RWPE1 (cell line): ENCODE data around the gene SLC27A6.

Source experiments
- CTCF ChIA-PET: fragments of 350-600 bp; sonication (Branson Sonifier 250); formaldehyde crosslinking; extraction: SDS; loops from one replicate; lab custom pipeline; 2021; lab: Yijun Ruan, JAX
- POLR2A ChIA-PET: fragments of 400-600 bp; formaldehyde crosslinking; extraction: SDS; loops from one replicate; lab custom pipeline; 2020; ENCODE audit warnings: antibody characterized with exemption; ENCODE audit not compliant: low non-redundant PET; lab: Yijun Ruan, JAX
- DNase-seq: peaks from one replicate; pipeline ENCODE4 v3.0.0; 2012; ENCODE audit warnings: low spot score
- H3K27ac ChIP-seq: fragments of 450-650 bp; 2 replicates; pipeline ENCODE4 v1.5.1; 2017
- CTCF ChIP-seq: fragments of 450-650 bp; conservative IDR thresholded peaks from 2 replicates; pipeline ENCODE4 v1.5.1; 2017; ENCODE audit warnings: low read depth, mild to moderate bottlenecking

SLC27A6 gene

GRCh38 chr5:128973244-128973643 lies 8.0 kb downstream of the SLC27A6 start:
- ChIA-PET CTCF (interaction anchor here (0.6 to 0.7 kb wide), 2 partner anchors 38 to 276 kb away, joined by 3 to 5 read pairs; no protein-coding TSS in a partner anchor), POLR2A (no interaction called here)
- H3K27ac ChIP-seq, result no peak overlapping the region
- DNase-seq, result no peak
- no peak for TF ChIP-seq CTCF

- DNase-seq, result no peak
- H3K27ac ChIP-seq, result no peak overlapping the region
- no peak for TF ChIP-seq CTCF
- CTCF ChIA-PET, result interaction anchor here (0.8 kb wide), 1 partner anchor 668 kb away, joined by 3 read pairs; no protein-coding TSS in a partner anchor
- POLR2A ChIA-PET, result no interaction called here
Measured at GRCh38 chr5:128974567-128974966, 9.3 kb downstream of the SLC27A6 start.

- CTCF ChIA-PET, result no interaction called here
- no peak for DNase-seq
- no peak overlapping the region for H3K27ac ChIP-seq
- no peak for TF ChIP-seq CTCF
- POLR2A ChIA-PET, result no interaction called here
Measured at GRCh38 chr5:128979761-128980160, 14.5 kb downstream of the SLC27A6 start.

GRCh38 chr5:128980917-128981316 lies 15.6 kb downstream of the SLC27A6 start:
- TF ChIP-seq CTCF, result no peak
- H3K27ac ChIP-seq, result no peak overlapping the region
- no peak for DNase-seq
- POLR2A ChIA-PET, result no interaction called here
- CTCF ChIA-PET, result interaction anchor here (0.6 kb wide), 1 partner anchor 28 kb away, joined by 3 read pairs; no protein-coding TSS in a partner anchor

- ChIA-PET POLR2A (no interaction called here), CTCF (no interaction called here)
- no peak overlapping the region for H3K27ac ChIP-seq
- no peak for DNase-seq
- no peak for TF ChIP-seq CTCF
Measured at GRCh38 chr5:128984480-128984879, 19.2 kb downstream of the SLC27A6 start.

- ChIA-PET CTCF (interaction anchor here (0.7 kb wide), 1 partner anchor 14 kb away, joined by 4 read pairs; no protein-coding TSS in a partner anchor), POLR2A (no interaction called here)
- DNase-seq, result no peak
- H3K27ac ChIP-seq, result no peak overlapping the region
- no peak for TF ChIP-seq CTCF
Measured at GRCh38 chr5:128988476-128988875, 23.2 kb downstream of the SLC27A6 start.
